ENCODE results near the gene CAMK1D.

Gene CAMK1D

DNA sequence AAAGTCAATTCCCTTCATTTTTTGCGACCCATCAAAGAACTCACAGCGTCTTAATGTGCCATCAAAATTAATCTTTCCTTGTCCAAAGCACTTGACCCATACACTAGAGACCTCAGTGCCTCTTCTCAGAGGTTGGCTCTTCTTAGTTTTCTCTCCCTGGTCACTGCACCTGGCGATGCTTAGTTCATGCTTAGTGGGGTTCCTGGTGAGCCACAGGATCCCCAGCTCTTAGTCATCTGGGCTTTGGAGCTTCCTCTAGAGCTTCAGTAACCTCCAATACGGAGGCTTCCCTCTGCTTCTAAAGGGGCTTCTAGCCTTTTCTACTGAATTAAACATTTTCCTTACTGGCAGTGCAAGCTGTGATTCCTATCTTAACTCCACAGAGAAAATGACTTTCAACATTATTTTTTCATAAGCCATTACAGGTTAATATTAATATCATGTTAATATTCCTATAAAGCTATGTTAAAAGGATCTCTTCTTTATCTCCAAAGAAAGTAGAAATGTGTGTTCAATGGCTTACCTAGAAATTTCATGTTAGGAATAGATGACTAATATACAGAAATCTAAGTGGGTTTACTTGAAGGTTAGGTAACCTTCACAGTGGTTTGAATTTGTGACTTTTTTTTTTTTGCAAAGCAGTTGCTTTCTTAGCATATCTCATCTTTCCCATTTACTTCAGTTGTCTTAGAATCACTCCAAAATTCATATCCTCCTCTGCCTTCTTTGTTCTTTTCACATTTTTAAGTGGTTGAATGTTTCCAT, 295.2 kb downstream of the CAMK1D start:
- H3K9me3 ChIP-seq (ENCODE audit: control insufficient read depth, low read length) = no peaks in the 10 kb centered on the region
- H3K4me3 ChIP-seq (ENCODE audit: insufficient read depth, low read depth, low read length) = no peak overlapping the region
- H3K27ac ChIP-seq (ENCODE audit: insufficient read depth, low read depth, low read length, poor library complexity, severe bottlenecking) = no peak overlapping the region
- no peaks in the 10 kb centered on the region for H3K27me3 ChIP-seq (ENCODE audit: control insufficient read depth, insufficient read depth, low read length, poor library complexity, severe bottlenecking)
- WGBS, 2 experiments = 86 to 87% methylated on average over 4 of the region's 4 CpGs
- H3K4me1 ChIP-seq (ENCODE audit: control insufficient read depth, insufficient read depth, low read length) = peaks cover 3% of the 10 kb centered on the region
- H3K36me3 ChIP-seq (ENCODE audit: control insufficient read depth, insufficient read depth, low read length) = no peaks in the 10 kb centered on the region

DNA sequence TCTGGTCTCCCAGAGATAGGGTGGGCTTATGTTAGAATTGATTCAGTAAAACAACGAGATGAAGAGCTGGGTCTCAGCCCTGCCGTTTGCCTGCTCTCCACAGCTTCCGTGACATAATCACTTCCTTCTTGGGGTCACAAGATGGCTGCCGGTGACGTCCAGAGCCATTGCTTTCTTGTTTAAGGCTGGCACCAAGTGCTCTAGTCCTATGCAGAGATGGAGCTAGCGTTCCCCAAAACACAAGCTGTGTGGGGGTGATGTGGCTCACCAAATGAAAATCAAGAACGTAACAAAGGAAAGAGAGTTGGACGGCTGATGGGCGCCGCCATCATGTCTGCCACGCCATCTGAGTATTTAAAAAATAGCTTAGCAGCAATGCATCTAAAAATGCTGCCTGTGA, 296.1 kb downstream of the CAMK1D start:
- Histone ChIP-seq H3K36me3 (ENCODE audit: control insufficient read depth, insufficient read depth, low read length) (no peaks in the 10 kb centered on the region), H3K4me1 (ENCODE audit: control insufficient read depth, insufficient read depth, low read length) (no peaks in the 10 kb centered on the region), H3K9me3 (ENCODE audit: control insufficient read depth, low read length) (no peaks in the 10 kb centered on the region), H3K27me3 (ENCODE audit: control insufficient read depth, insufficient read depth, low read length, poor library complexity, severe bottlenecking) (no peaks in the 10 kb centered on the region), H3K4me3 (ENCODE audit: insufficient read depth, low read depth, low read length) (no peak overlapping the region), H3K27ac (ENCODE audit: insufficient read depth, low read depth, low read length, poor library complexity, severe bottlenecking) (no peak overlapping the region)
- WGBS, 2 experiments = 94 to 97% methylated on average over 11 of the region's 11 CpGs

DNA sequence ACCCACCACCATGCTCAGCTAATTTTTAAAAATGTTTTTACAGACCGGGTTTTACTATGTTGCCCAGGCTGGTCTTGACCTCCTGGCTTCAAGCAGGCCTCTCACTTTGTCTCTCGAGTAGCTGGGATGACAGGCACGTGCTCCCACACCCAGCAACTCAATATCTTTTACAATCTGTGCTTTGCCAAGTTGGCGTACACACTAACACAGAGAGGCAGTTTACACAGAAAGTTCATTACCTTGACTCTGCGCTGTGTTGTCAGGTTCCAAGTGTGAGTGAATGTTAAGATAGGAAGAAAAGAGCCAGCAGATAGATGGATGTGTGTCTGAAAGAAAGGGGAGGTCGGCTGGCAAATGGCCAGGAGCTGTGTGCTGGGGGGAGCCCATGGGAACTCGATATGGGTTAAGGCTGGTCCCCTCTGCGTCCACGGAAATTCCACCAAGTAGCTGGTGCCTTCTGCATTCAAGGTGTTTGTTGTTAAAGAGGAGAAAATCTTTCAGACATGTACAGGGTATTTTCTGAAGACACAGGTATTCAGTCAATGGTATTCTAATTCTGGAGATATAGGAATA, 299.8 kb downstream of the CAMK1D start:
- Histone ChIP-seq H3K27me3 (ENCODE audit: control insufficient read depth, insufficient read depth, low read length, poor library complexity, severe bottlenecking) (no peaks in the 10 kb centered on the region), H3K36me3 (ENCODE audit: control insufficient read depth, insufficient read depth, low read length) (no peaks in the 10 kb centered on the region), H3K4me3 (ENCODE audit: insufficient read depth, low read depth, low read length) (no peak overlapping the region), H3K4me1 (ENCODE audit: control insufficient read depth, insufficient read depth, low read length) (no peaks in the 10 kb centered on the region), H3K27ac (ENCODE audit: insufficient read depth, low read depth, low read length, poor library complexity, severe bottlenecking) (no peak overlapping the region), H3K9me3 (ENCODE audit: control insufficient read depth, low read length) (no peaks in the 10 kb centered on the region)
- 92% methylated on average over 9 of the region's 9 CpGs for WGBS, 2 experiments

DNA sequence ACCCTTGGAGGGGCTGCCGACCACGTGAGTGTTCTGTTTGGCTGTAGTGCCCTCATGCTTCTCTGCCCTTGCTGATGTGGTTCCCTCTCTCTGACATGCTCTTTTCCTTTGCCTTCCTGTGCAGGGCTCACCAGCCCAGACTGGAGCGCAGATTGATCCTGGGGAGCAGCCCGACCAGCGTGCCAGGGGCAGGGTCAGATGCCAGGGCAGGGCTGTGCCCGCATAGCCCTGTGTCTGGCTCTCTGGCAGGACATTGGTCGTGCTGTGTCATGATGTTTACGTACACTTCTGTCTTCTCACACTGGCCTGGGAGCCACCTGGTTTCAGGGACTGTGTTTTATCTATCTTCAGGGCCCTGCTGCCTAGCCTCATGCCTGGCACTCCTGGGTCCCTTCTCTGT, 300.8 kb downstream of the CAMK1D start:
- Histone ChIP-seq H3K4me1 (ENCODE audit: control insufficient read depth, insufficient read depth, low read length) (no peaks in the 10 kb centered on the region), H3K9me3 (ENCODE audit: control insufficient read depth, low read length) (no peaks in the 10 kb centered on the region), H3K27me3 (ENCODE audit: control insufficient read depth, insufficient read depth, low read length, poor library complexity, severe bottlenecking) (no peaks in the 10 kb centered on the region), H3K27ac (ENCODE audit: insufficient read depth, low read depth, low read length, poor library complexity, severe bottlenecking) (no peak overlapping the region), H3K36me3 (ENCODE audit: control insufficient read depth, insufficient read depth, low read length) (no peaks in the 10 kb centered on the region), H3K4me3 (ENCODE audit: insufficient read depth, low read depth, low read length) (no peak overlapping the region)
- WGBS, 2 experiments = 90 to 93% methylated on average over 8 of the region's 8 CpGs

DNA sequence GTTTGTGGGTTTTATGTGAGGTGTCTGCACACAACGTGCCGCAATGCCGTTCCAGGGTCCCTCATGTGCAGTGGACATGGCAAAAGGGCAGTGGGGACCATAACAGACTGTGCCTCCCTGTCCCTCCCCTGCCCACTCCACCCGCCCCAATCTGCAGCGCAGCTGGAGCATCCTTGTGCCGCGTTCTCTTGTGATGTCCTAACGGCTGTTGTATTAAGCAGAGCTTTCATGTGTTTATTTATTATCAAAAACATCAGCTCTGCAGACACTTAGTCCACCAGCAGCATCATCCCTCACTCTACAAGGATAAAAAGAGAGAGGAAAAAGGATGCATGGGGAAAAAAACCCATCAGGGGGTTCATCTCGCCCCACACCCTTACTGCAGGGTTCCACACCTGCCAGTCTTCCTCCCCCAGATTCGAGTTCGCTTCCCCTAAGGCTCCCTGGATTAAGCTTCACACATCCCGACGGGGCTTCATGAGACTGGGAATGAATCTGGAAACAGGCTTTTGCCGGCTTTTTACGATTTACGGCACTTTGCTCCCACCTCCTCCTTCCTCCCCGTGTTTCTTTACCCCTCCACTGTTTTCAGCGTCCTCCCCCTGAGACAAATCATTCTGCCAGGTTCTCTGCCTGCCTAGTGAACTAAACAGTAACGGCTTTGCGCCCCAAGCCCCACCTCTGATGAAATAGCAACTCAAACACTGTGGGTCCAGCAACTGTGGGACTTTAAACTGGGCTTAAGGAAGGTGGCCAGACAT, 301.4 kb downstream of the CAMK1D start:
- WGBS, 2 experiments = 87 to 90% methylated on average over 20 of the region's 20 CpGs
- Histone ChIP-seq H3K4me1 (ENCODE audit: control insufficient read depth, insufficient read depth, low read length) (no peaks in the 10 kb centered on the region), H3K27me3 (ENCODE audit: control insufficient read depth, insufficient read depth, low read length, poor library complexity, severe bottlenecking) (no peaks in the 10 kb centered on the region), H3K36me3 (ENCODE audit: control insufficient read depth, insufficient read depth, low read length) (no peaks in the 10 kb centered on the region), H3K9me3 (ENCODE audit: control insufficient read depth, low read length) (no peaks in the 10 kb centered on the region), H3K27ac (ENCODE audit: insufficient read depth, low read depth, low read length, poor library complexity, severe bottlenecking) (no peak overlapping the region), H3K4me3 (ENCODE audit: insufficient read depth, low read depth, low read length) (no peak overlapping the region)

DNA sequence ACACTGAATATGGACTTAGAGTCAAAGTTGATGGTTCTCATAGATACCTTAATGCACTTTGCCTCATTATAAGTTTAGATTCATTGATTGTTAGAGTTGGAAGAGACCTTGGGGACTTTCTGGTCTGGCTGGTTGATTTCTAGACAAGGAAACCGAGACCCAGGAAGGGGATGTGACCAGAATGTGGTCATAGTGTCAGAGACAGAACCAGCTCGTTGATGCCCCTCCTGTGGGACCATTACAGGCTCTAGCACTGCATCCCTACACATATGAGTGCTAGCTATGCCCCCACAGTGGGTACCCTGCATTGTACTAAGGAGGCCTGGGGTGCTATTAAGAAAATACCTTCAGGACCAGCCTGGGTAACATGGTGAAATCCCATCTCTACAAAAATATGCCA, 306.6 kb downstream of the CAMK1D start:
- WGBS, 2 experiments = 87 to 98% methylated on average over 2 of the region's 2 CpGs
- H3K27ac ChIP-seq (ENCODE audit: insufficient read depth, low read depth, low read length, poor library complexity, severe bottlenecking) = no peak overlapping the region
- no peaks in the 10 kb centered on the region for H3K36me3 ChIP-seq (ENCODE audit: control insufficient read depth, insufficient read depth, low read length)
- no peaks in the 10 kb centered on the region for H3K9me3 ChIP-seq (ENCODE audit: control insufficient read depth, low read length)
- no peaks in the 10 kb centered on the region for H3K4me1 ChIP-seq (ENCODE audit: control insufficient read depth, insufficient read depth, low read length)
- no peak overlapping the region for H3K4me3 ChIP-seq (ENCODE audit: insufficient read depth, low read depth, low read length)
- H3K27me3 ChIP-seq (ENCODE audit: control insufficient read depth, insufficient read depth, low read length, poor library complexity, severe bottlenecking) = no peaks in the 10 kb centered on the region

DNA sequence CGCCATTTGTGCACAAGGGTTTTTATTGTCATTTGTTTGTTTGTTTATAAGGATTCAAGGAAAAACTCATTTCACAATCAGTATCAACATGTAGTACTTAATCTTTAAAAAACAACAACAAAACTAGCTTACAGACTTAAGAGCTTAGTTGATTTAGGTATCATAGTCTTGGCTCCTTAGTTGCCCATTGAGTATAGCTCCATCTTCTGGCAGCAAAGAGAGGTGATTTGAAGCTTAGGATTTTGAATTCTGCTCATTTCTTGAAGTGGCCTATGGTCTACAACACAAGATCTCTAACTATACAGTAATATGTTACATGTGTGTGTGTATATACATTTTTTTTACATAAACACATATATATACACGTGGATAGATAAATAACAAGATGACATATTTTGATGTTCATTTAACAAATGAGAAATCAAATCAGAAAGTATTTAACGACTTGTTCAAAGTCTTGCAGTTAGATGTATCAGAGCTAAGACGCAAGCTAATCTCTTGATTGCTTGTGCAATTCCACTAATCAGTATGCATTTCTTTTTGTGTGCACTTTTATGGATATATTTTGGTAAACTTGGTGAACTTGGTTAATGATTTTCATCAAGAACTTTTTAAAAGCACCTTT, 307.3 kb downstream of the CAMK1D start:
- no peaks in the 10 kb centered on the region for H3K27me3 ChIP-seq (ENCODE audit: control insufficient read depth, insufficient read depth, low read length, poor library complexity, severe bottlenecking)
- no peak overlapping the region for H3K4me3 ChIP-seq (ENCODE audit: insufficient read depth, low read depth, low read length)
- 69 to 95% methylated on average over 2 to 4 of the region's 4 CpGs for WGBS, 2 experiments
- no peaks in the 10 kb centered on the region for H3K9me3 ChIP-seq (ENCODE audit: control insufficient read depth, low read length)
- no peaks in the 10 kb centered on the region for H3K36me3 ChIP-seq (ENCODE audit: control insufficient read depth, insufficient read depth, low read length)
- H3K4me1 ChIP-seq (ENCODE audit: control insufficient read depth, insufficient read depth, low read length) = no peaks in the 10 kb centered on the region
- no peak overlapping the region for H3K27ac ChIP-seq (ENCODE audit: insufficient read depth, low read depth, low read length, poor library complexity, severe bottlenecking)

DNA sequence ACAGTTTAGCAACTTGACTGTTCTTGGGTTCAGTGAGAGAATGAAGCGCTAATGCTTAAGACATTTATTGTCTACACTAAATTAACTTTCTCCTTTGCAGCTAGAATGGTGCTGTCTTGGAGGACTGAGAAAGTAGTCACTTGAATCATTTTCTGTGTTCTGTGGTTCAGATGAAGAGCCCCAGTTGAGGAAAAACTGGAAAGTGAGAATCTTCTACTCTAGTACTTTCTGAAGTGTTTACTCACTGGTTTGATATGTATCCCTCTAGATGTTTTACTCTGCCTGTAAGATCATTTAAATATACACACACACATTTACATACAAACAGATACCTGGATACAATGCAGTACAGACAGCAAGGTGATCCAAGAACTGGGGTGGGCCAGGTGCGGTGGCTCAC, 308.1 kb downstream of the CAMK1D start:
- H3K27me3 ChIP-seq (ENCODE audit: control insufficient read depth, insufficient read depth, low read length, poor library complexity, severe bottlenecking) = no peaks in the 10 kb centered on the region
- WGBS, 2 experiments = 96 to 98% methylated on average over 2 of the region's 2 CpGs

DNA sequence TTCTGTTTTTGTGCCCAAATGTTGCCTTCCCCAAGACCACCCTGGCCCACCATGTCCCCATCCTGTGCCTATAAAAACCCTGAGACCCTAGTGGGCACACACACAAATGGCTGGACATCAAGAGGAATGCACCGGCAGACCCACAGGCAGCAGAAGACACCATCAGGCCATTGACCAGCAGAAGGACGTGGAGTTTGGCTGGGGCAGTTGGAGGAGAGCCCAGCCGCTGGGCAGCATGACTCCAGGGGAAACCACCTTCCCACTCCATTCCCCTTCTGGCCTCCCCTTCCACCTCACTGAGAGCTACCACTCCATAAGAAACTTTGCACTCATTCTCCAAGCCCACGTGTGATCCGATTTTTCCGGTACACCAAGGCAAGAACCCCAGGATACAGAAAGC, 309.2 kb downstream of the CAMK1D start:
- Histone ChIP-seq H3K36me3 (ENCODE audit: control insufficient read depth, insufficient read depth, low read length) (no peaks in the 10 kb centered on the region), H3K27ac (ENCODE audit: insufficient read depth, low read depth, low read length, poor library complexity, severe bottlenecking) (no peak overlapping the region)
- 93 to 98% methylated on average over 6 of the region's 6 CpGs for WGBS, 2 experiments

More for the DNA sequence above, 308.1 kb downstream of the CAMK1D start:
- H3K9me3 ChIP-seq (ENCODE audit: control insufficient read depth, low read length) = no peaks in the 10 kb centered on the region
- no peak overlapping the region for H3K4me3 ChIP-seq (ENCODE audit: insufficient read depth, low read depth, low read length)
- no peaks in the 10 kb centered on the region for H3K4me1 ChIP-seq (ENCODE audit: control insufficient read depth, insufficient read depth, low read length)
- no peaks in the 10 kb centered on the region for H3K36me3 ChIP-seq (ENCODE audit: control insufficient read depth, insufficient read depth, low read length)
- H3K27ac ChIP-seq (ENCODE audit: insufficient read depth, low read depth, low read length, poor library complexity, severe bottlenecking) = no peak overlapping the region

DNA sequence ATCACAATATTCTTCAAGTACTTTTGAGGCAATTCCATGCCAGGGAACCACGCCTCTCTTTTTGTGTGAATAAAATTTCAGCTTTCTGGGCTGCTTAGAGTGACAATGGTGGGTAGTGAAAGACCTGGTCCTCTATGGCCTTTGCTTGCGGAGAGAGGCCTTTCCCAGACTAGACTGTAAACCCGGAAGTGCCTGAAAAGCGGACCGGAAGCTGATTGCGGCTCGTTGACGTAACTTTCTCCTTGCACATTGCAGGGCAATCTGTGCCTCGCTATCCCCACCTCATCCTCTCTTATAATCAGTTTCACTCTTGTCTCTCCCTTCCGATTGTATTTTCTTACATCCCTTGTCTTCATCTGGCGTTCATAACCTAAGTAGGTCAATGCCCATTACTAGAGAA, 310.4 kb downstream of the CAMK1D start:
- no peaks in the 10 kb centered on the region for H3K4me1 ChIP-seq (ENCODE audit: control insufficient read depth, insufficient read depth, low read length)
- H3K9me3 ChIP-seq (ENCODE audit: control insufficient read depth, low read length) = no peaks in the 10 kb centered on the region
- no peaks in the 10 kb centered on the region for H3K36me3 ChIP-seq (ENCODE audit: control insufficient read depth, insufficient read depth, low read length)
- no peak overlapping the region for H3K4me3 ChIP-seq (ENCODE audit: insufficient read depth, low read depth, low read length)
- WGBS, 2 experiments = 93 to 94% methylated on average over 11 of the region's 11 CpGs
- H3K27ac ChIP-seq (ENCODE audit: insufficient read depth, low read depth, low read length, poor library complexity, severe bottlenecking) = no peak overlapping the region
- no peaks in the 10 kb centered on the region for H3K27me3 ChIP-seq (ENCODE audit: control insufficient read depth, insufficient read depth, low read length, poor library complexity, severe bottlenecking)

More for the DNA sequence above, 309.2 kb downstream of the CAMK1D start:
- Histone ChIP-seq H3K4me3 (ENCODE audit: insufficient read depth, low read depth, low read length) (no peak overlapping the region), H3K4me1 (ENCODE audit: control insufficient read depth, insufficient read depth, low read length) (no peaks in the 10 kb centered on the region), H3K9me3 (ENCODE audit: control insufficient read depth, low read length) (no peaks in the 10 kb centered on the region), H3K27me3 (ENCODE audit: control insufficient read depth, insufficient read depth, low read length, poor library complexity, severe bottlenecking) (no peaks in the 10 kb centered on the region)
